GM21825 (cell line): ENCODE data around the gene USP8.
"Not testable (repeated sequence)": the region's sequence is repeated elsewhere in the genome, so short reads cannot be mapped to it uniquely, and the experiment has no call there.

Experiments
- ATAC-seq: cut with Tn5 transposase; IDR thresholded peaks from one replicate; pipeline ENCODE4 v1.9.1; 2021; ENCODE audit warnings: mild to moderate bottlenecking, moderate library complexity; ENCODE audit not compliant: unreplicated experiment

The USP8 gene

DNA sequence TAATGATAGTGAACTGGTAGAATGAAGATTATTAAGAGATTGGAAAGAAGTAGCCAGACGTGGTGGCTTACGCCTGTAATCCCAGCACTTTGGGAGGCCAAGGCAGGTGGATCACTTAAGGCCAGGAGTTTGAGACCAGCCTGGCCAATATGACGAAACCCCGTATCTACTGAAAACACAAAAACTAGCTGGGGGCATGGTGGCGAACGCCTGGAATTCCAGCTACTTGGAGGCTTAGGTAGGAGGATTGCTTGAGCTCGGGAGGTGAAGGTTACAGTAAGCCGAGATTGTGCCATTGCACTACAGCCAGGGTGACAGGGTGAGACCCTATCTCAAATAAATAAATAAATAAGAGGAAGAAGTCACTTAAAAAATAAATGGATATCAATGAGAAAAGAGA is 14.0 kb downstream of the USP8 start:
- ATAC-seq: no peak

DNA sequence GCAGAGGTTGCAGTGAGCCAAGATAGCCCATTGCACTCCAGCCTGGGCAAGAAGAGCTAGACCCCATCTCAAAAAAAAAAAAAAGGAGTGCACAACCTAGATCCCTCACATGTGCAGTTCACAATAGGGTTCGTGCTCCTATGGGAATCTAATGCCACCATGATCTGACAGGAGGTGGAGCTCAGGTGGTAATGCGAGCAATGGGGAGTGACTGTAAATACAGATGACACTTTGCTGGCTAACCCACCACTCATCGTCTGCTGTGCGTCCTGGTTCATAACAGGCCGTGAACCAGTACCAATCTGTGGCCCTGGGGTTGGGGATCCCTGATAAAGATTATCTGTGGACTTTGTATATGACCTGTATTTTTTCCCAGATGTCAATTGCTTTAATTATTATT is 16.7 kb downstream of the USP8 start:
- ATAC-seq: no peak

DNA sequence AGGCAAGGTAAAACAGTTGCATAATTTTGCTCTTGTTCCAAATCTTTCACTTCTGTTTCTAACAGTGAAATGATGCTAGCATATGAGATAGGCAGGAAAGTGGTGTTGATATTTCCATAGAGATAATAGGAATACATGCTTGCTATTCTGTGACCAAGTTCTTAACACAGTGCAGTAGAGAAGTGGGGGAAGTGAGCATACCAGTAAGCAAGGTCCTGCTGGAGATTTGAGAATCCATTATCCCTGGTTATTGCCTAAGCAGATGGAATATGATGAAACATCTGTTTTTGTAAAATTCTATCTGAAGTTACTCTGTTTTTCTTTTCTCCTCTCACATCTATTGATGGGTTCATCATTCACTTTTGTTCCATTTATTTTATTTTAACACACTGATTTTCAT is 28.7 kb downstream of the USP8 start:
- no peak for ATAC-seq

DNA sequence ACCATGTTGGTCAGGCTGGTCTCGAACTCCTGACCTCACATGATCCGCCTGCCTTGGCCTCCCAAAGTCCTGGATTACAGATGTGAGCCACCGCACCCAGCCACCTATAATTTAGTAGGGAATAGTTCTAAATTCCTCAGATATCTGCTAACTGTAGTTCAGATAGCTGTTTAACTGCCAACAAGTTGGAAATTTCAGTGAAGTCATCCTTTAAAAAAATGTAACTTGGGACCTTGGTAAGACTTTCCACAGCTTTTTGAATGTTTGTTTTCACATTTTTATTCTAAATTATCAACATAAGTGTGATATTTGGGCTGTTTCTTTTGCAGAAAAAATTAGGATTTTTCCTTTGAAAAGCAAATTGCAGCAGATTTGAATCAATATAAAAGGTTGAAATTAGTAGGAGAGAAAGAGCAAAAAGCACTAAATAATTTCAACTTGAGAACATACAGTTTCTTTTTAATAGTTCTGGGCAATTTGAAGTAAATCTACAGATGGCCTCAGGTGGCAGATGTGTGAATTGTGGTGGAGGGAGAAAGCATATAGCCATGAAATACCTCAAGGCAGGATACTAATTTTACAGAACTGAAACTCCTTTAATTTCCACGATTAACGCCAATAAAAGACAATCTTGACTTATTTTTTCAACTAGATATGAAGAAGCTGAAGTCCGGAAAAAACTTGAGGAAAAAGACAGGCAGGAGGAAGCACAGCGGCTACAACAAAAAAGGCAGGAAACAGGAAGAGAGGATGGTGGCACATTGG is 34.3 kb downstream of the USP8 start:
- ATAC-seq: no peak

DNA sequence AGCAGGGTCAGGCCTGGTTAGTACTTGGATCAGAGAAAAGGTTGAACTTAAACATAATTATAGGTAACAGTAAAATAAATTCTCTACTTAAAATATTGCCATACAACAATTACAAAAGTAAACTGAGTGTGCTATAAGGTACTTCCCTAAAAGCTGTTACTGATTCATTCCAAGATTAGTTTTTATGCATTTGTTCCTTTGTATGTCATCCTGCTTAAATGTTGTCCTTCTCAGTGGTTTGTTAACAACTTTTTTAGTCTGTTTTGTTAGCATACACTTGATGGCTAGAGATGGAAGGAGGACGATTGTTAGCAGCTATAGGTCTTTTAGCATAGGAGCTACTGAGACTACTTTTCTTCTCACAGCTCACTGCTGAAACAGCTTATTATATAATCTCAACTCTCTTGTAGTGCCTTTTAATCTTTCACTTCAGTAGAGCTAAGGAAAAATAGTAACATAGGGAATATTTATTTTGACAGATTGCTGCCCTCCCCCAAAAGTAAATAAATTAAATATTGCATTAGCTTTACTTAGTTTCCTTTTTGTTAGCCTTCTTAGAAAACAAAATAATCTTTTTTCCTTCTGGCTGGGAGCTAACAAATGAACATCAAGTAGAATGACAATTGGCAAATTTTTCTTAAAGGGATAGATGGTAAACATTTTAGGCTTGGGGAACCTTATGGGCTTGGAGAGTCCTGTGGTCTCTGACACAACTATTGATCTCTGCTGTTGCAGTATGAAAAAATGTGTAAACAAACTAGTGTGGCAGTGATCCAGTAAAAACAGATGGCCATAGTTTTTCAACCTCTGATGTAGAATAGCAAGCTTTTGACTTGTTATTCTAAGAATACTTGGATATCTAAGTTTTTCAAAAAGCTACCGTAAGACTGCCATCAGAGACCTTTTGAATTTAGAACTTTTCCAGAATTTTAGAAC is 39.5 kb downstream of the USP8 start:
- ATAC-seq: no peak

DNA sequence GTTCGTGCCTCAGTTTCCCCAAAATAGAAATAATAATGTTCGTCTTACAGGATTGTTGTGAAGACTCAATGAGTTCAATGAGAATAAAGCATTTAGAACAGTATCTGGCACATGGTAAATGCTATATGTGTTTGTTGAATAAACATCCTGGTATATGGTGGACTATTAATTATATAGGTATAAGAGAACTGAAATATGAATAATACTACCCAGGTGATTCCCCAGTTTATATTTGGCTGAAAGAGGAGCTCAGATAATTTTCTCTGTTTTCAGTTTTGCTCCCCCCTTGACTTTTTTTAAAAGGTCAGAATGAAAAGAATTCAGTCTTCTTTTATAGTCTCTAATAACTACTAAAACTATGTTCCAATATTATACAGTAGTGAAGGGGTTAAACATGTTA is 46.9 kb downstream of the USP8 start:
- no peak for ATAC-seq

DNA sequence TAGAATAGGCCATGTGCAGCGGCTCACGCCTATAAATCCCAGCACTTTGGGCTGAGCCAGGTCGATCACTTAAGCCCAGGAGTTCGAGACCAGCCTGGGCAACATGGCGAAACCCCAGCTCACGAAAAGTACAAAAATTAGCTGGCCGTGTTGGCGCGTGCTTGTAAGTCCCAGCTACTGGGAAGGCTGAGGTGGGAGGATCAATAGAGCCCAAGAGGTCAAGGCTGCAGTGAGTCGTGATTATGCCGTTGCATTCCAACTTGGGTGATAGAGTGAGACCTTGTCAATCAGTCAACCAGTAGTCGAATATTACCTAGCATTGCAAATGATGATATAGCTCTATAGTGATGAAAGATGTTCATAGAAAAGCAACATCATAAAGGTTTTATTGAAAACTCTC is 51.9 kb downstream of the USP8 start:
- no peak for ATAC-seq

DNA sequence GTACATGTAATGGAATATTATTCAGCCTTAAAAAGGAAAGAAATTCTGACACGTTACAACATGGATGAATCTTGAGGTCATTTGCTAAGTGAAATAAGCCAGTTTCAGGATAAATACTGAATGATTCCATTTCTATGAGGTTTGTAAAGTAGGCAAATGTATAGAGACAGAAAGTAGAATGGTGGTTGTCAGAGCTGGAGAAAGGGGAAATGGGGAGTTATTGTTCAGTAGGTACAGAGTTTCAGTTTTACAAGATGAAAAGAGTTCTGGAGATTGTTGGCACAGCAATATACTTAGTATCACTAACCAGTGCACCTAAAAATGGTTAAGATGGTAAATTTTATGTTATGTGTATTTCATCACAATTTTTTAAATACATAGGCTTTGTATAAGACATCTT is 60.6 kb downstream of the USP8 start:
- peak; percentile 83 for ATAC-seq

DNA sequence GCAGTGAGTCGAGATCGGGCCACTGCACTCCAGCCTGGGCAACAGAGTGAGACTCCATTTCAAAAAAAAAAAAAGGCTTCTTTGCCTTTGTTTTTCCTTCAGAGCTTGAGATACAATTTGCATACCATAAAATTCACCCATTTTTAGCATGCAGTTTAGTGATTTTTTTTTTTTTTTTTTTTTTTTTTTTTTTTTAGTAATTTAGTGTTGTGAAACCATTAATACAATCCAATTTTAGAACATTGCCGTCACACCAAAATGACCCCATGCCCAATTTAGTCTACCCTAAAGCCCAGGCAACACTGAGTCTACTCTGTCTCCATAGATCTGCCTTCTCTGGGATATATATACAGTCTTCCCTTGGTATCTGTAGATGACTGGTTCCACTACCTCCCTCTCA is 61.2 kb downstream of the USP8 start:
- no peak for ATAC-seq

DNA sequence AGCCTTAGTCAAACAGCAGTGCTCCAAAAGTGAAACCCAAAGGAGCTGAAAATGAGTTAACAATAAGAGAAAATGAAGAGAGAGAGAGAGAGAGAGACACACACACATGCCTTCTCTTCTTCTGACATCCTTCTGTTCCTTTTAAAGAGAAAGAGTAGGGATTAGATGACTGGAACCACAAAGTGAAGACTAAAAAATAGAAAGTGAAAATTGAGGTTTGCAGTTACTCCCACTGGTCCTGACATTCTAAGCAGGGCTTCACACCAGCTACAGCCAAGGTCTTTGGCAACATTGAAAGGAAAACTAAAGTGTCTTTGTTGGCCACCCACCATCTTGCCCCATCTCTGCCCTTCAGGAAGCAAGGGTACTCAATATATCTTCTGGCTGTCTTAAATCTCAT is 63.1 kb downstream of the USP8 start:
- no peak for ATAC-seq

DNA sequence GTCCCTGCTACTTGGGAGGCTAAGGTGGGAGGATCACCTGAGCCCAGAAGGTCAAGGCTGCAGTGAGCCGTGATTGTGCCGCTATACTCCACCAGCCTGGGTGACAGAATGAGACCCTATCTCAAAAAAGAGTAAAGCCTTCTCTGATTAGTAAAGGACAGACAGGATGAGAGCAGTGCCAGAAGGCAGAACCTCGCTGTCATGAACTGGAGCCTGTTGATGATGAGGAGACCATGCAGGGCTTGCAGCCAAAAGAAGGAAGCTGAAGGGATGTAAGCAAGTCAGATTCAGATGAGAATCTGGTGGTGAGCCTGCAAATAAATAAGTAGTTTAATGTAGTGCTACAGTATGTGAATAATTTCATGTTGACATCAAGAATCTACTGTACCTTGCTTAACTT is 69.4 kb downstream of the USP8 start:
- no peak for ATAC-seq

DNA sequence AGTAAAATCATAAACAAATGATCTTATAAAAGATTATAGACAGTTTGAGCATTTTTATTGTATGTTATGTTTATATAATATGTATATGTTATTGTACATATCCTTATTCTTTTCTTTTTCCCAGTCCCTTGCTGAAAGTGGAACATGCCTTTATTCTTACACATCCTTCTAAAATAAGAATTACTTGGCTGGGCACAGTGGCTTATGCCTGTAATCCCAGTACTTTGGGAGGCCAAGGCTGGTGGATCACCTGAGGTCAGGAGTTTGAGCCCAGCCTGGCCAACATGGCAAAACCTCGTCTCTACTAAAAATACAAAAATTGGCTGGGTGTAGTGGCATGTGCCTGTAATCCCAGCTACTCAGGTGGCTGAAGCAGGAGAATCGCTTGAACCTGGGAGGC is 70.3 kb downstream of the USP8 start:
- ATAC-seq: not testable (repeated sequence)

DNA sequence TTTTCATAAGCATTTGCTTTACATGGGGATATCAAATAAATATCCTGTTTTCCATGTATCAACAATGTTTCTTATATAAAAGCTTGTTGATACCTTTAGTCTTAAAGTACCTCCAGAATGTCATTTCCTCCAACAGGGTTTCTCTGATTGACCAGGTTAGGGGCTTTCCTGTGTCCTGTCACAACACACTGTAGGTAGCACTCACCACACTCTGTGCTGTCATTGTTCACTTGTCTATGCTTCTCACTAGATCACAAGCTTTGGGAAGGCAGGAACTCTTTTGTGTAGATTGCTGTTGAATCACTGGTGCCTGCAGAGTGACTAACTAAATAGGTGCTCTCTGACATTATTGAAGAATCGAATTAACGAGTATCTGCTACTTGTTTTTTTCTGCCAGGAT is 72.5 kb downstream of the USP8 start:
- ATAC-seq: no peak

DNA sequence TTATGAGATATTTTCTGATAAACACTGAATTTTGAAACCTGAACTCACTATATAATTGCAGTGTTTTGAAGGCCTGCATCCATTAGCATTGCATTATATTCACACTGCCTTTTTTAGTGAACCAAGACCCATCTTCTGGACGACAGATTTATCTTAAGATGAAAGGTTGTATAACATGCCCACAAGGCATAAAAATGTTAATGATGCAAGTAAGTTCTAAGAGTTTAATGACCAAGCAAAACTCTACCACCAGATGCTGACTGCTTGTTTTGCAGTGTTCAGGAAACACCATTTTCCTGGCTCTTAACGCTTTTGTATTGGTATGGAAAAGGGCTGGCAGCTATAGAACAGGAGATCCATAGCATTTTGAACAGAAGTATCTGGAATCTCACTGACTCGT is 76.1 kb downstream of the USP8 start:
- ATAC-seq: no peak

DNA sequence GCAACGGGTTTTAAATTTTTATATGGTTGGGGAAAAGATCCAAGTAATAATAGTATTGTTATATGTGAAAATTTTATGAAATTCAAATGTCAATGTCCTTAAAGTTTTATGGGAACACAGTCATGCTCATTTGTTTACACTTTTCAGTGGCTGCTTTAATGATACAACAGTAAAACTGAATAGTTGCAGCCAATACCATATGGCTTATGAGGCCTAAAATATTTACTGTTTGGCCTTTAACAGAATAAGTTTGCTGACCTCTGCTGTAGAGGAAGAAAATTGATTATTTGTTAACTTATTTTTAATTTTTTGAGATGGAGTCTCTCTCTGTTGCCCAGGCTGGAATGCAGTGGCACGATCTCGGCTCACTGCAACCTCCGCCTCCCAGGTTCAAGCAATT is 77.6 kb downstream of the USP8 start:
- ATAC-seq: no peak

DNA sequence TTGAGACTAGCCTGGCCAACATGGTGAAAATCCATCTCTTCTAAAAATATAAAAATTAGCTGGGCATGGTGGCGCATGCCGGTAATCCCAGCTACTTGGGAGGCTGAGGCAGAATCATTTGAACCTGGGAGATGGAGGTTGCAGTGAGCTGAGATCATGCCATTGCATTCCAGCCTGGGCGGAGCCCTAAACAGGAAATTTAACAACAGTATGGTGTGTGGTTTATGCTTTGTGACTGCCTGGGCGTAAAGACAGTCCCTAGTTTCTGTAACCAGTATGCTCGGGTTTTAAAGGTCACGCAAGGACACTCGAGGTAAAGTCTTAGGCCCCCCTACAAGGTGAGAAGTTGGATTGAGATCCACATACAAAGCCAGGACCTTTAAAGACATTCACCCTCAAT is 78.9 kb downstream of the USP8 start:
- ATAC-seq: no peak

DNA sequence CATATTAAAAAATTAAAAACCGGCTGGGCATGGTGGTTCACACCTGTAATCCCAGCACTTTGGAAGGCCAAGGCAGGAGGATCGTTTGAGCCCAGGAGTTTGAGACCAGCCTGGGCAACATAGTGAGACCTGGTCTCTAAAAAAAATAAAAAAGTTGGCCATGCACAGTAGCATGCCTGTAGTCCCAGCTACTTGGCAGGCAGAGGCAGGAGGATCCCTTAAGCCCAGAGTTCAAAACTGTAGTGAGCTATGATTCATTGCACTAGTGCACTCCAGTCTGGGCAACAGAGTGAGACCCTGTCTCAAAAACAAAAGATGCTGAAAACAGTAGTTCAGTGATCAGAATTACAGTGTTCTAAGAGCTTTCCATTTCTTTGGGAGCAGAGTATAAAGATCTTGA is 81.5 kb downstream of the USP8 start:
- ATAC-seq: not testable (repeated sequence)

DNA sequence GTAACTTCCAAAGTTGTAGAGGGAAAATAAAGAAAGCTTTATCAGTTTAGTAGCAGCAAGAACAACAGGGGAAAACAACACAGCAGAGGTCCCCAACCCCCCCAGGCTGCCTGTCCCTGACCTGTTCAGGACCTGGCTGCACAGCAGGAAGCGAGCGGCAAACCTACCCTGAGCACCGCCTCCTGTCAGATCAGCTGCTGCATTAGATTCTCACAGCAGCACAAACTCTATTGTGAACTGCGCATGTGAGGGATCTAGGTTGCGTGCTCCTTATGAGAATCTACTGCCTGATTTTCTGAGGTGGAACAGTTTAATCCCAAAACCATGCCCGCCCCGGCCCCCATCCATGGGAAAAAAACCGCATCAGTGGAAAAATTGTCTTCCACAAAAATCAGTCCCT is 81.9 kb downstream of the USP8 start:
- no peak for ATAC-seq

DNA sequence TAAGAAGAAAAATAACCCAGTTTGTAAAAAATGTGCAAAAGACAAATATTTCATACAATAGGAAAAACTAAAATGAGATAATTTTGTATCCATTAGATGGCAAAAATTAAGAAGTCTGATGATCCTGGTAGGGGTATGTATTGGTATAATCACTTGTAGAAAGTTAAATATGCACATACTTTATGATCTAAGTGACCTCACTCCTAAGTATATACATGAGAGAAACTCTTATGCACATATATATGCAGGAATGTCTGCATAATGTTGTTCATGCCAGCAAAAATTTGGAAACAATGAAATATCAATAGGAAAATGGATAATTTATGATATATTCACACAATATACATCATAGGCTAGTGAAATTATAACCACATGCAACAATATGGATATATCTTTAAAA is 88.8 kb downstream of the USP8 start:
- ATAC-seq: no peak

DNA sequence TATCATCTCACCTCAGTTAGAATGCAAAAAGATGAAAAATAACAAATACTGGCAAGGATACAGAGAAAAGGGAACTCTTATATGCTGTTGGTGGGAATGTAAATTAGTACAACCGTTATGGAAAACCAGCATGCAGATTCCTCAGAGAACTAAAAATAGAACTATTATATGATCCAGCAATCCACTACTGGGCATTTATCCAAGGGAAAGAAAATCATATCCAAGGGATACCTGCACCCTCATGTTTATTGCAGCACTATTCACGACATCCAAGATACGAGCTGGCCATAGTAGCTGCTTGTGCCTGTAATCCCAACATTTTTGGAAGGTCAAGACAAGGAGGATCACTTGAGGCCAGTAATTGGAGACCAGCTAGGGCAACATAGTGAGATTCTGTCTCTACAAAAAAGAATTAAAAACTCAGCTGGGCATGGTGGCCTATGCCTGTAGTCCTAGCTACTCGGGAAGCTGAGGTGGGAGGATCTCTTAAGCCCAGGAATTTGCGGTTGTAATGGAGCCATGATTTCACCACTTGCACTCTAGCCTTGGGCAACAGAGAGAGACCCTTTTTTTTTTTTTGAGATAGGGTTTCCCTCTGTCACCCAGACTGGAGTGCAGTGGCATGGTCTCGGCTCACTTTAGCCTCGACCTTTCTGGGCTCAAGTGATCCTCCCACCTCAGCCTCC is 95.7 kb downstream of the USP8 start:
- no peak for ATAC-seq

DNA sequence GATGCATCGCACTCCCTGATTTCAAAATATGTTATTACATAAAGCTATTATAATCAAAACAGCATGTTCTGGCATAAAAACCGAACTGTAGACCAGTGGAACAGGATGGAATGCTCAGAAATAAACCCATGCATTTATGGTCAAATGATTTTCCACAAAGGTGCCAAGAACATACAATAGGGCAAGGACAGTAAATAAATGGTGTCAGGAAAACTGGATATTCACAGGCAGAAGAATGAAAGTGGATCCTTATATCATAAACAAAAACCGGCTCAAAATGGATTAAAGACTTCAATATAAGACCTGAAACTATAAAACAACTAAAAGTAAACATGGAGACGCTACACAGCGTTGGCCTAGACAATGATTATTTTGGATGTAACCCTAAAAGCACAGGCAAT is 99.6 kb downstream of the USP8 start:
- no peak for ATAC-seq

DNA sequence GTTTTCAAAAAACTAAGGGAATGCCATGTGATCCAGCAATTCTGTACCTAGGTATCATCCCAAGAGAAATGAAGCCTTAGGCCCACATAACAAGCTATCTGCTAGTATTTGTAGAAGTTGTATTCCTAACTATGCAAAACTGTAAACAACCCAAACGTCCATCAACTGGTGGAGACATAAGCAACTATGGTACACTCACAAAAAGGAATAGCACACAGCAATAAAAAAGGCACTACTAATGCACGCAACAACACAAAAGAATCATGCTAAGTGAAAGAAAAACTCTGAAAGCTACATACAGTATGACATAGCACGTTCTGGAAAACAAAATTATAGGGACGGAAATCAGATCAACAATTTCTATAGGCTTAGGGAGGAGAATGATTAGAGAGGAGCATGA is 107.0 kb downstream of the USP8 start:
- ATAC-seq: no peak
